ENCODE measurements around the gene CCM2. TPM values are rescaled to one million over a fixed set of nuclear protein-coding genes. Genes with fewer than 3 reads are reported as not detected.
"Not testable (repeated sequence)": the region's sequence is repeated elsewhere in the genome, so short reads cannot be mapped to it uniquely, and the experiment has no call there.

Gene CCM2
- polyA plus RNA-seq, 12 donors, result 33.7 to 43.4 (median 38.3) TPM; not detected in 1

DNA sequence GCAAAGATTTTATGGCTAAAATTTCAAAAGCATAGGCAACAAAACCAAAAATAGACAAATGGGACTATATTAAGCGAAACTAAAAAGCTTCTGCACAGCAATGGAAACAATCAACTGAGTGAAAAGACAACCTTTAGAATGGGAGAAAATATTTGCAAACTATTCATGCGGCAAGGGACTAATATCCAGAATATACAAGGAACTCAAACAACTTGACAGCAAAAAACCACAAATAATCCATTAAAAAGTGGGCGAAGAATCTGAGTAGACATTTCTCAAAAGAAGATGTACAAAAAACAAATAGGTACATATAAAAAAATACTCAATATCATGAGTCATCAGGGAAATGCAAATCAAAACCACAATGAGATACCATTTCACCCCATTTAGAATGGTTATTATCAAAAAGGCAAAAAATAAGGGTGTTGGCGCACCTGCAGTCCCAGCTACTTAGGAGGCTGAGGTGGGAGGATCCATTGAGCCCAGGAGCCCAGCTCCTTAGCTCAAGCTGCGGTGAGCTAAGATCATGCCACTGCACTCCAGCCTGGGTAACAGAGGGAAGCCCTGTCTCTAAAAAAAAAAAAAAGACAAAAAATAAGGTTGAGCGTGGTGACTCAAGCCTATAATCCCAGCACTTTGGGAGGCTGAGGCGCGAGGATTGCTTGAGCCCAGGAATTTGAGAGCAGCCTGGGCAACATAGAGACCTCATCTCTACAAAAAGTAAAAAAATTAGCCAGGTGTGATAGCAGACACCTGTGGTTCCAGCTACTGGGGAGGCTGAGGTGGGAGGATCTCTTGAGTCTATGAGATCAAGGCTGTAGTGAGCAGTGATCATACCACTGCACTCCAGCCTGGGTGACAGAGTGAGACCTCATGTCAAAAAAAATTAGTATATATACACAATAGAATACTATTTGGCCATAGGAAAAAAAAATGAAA, 4.2 kb upstream of the CCM2 start:
- no peak for DNase-seq

DNA sequence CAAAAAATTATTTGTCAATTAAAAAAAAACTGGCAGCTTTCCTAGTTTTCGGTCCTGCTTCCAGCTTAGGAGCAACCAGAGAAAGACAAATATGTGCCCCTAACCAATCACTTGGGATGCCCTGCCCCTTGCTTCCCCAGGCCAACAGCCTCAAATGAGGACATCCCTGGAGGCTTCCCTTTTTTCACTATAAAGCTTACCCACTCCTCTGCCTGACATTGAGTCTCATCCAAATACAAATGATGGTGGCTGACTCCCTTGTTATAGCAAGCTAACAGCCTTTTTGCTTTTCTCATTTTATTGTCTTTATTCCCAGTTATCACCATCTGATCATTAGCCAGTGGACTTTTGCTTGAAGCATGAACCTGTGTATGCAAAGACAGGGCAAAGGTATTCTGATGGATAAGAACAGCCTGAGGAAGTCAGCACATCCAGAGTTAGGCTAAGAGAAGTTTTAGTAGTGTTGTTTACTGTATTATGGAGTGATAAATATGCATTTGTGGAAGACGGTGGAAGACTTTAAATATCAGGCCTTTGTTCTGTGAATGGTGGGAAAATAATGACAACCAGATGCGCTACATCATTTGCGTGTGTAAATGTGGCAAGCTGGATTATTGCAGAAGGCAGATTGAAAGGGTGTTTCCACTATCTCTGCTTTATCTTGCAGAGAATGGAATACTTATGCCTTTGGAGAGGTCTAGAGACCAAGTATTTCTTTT, 1.7 kb upstream of the CCM2 start:
- no peak for DNase-seq

DNA sequence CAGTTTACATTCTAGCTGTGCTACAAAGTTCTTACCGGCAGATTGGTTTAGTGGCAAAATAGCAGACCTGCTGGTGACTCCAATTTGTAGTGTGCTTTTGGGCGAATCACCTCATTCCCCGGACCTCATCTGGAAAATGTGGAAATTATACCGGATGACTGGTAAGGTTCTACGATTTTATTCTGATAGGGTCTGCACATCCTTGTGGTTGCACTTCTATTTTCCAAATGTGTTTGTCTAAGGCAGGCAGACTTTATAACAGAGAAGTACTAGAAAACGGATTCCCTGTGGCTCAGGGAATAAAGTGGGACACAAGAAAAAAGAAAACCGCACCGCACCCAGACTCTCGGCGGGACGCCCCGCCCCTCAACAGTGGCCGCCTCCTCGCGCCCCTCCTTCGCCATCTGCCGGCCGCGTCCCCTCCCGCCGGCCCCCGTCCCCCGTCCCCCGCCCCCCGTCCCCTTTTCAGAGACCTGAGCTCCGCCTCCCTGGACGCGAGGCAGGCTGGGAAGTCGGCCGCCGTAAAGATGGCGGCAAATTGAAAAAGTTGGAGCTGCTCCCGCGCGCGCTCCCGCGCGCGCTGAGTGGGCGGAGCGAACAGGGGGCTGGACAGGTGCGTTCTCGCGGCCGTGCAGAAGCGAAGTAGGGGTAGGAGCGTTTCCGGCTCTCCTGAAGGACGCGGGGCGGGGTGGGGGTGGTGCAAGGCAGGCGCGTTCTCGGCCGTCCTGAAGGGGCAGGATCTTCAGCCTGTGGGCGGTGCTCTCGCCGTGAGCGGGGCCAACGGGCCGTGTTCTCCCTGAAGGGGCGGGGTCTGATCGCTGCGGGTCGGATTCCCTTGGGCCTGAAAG, 532 bp upstream of the CCM2 start:
- DNase-seq, result peak; percentile 99

DNA sequence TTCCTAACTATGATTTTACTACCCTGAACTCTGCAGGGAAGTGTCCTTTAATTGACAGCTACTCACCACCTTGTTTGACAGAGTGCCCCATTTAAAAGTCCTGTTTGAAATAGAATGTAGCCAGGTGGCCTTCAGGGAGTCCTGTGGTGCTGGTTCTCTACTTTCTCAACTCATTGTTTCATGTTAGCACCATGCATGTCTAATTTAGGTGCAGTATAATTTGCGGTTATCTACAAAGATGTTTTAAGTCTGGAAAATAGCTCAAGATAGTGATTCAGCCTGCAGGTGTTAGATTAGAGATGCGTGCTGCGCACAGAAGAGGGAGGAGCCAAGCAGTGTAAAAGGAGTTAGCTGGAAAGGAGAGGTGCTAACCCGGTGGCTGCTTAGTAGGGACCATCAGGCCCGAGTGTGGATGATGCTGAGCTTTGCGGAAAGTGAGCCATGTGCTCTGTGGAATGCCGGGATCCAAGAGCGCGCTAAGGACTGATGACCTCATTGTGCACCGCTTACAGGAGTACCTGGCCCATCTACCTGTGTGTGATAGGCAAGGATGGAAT, 1.2 kb downstream of the CCM2 start:
- no peak for DNase-seq

DNA sequence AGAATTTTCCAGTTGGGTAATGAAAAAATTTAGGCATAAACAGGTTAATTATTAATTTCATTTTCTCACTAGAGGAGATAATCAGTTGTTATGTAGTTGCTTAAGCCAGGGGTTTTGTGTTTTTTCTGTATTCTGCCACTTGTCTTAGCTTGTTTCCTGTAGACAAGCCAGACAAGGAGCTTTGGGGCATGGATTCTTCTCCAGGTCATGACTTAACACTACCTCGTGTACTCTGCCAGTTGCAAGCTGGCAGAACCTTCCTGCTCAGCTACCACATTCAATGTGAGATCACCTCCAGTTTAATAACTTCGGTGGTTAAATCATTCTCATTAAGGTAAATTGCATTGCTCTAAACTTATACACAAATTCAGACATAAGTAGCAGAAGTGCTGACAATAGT, 1.8 kb downstream of the CCM2 start:
- DNase-seq, result no peak

DNA sequence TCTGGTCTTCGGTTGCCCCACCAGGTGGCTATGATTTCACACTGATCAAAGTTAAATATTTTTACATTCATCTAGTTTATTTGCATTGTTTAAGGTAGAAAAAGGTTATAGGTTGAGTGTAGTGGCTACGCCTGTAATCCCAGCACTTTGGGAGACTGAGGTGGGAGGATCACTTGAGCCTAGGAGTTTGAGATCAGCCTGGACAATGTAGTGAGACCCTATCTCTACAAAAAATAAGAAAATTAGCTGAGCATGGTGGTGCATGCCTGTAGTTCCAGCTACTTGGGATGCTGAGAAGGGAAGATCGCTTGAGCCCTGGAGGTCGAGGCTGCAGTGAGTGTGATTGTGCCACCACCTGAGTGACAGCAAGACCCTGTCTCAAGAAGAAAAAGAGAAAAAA, 3.8 kb downstream of the CCM2 start:
- no peak for DNase-seq

DNA sequence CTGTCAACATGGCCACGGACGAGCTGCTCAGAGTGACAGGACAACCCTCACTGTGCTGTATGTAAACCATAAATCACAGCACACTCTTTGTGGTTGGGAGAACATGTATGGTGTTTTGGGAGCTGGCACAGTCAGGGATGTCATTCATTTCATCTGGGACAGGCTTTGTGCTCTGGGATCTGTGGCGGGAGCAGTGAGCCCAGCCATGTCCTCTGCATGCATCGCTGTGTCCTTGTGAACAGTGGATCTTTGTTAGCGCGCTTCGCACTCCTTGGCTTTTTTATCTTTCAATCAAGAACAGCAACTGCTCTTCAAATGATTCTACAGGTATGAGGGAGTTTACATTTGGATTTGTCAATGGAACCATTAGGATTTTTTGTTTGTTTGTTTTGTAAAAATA, 7.1 kb downstream of the CCM2 start:
- no peak for DNase-seq

DNA sequence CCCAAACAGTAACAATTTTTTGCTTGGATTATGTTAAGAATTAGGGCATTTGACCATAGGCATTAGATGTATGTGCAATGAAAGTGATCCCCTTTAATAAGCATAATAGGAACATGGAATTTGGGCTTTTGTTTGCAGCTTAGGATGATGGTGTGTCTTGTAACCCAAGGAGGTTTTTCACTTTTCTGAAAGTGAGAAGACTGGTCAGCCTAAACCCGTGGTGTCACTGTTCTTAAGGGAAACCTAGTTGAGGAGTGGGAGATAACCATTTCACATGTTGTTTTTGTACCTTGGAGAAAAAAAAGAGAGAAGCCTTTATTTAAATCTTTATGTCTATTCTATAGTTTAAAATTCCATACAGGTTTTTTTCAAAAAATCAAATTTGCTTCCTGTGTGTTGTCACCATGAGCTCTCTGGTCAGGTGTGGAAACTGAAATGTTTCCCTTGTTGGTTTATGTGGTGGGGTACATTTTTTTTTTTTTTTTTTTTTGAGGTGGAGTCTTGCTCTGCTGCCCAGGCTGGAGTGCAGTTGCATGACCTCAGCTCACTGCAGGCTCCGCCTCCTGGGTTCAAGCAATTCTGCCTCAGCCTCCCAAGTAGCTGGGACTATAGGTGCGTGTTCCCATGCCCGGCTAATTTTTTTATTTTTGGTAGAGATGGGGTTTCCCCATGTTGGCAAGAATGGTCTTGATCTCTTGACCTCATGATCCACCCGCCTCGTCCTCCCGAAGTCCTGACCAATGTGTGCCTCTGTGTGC, 7.7 kb downstream of the CCM2 start:
- DNase-seq, result no peak

DNA sequence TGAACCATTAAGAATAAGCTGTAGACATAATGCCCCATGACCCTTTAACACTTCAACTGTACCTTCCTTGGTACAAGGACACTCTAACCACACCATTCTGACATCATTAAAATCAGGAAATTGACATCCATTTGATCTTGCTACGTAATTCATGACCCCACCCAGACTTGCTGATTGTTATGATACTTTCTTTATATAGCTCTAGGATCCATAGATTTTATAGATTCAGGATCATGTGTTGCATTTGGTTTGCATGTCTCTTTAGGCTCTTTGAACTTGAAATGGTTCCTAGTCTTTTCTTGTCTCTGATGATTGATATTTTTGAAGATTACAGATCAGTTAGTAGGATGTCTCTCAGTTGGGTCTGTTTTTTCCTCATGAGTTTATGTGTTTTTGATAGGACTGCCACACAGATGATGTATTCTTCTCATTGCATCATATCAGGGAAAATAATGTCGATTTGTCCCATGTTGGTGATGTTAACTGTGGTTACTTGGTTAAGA, 13.5 kb downstream of the CCM2 start:
- DNase-seq, result no peak

DNA sequence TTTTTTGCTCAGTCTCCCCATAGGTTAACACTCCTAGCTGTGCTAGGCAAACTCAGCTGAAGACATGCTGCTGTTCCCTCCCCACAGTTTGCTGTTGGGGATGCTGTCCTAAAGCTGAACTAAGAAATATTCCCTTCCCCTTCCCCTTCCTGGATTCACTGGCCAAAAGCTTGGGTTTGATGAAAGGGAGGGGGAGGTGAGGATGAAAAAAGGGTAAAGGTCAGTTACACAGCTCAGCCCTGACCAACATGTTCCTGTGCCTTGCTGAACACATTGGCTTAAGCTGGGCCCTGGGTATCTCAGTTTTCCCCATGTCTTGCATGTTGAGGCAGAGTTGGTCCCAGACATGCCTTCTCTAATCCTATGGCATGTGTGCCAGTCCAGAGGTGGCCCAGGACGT, 15.3 kb downstream of the CCM2 start:
- DNase-seq, result no peak

DNA sequence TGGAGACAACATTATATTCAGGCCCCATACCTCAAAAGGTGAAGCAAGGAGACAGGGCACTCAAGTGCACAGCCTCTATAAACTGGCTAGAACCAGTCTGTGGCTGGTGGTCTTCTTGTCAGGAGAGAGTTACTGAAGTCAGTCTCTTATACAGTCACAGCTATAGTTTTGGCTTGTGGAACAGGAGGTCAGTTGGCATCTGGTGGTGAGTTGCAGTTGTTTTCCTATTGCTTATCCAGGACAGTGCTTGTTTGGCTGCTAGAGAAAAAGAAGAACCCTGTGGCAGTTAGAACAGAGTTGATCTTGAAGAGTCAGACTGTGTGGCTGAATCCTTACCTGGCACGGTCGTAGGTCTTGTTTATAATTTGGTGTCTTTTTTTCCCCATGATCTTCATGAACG, 17.3 kb downstream of the CCM2 start:
- DNase-seq, result no peak

DNA sequence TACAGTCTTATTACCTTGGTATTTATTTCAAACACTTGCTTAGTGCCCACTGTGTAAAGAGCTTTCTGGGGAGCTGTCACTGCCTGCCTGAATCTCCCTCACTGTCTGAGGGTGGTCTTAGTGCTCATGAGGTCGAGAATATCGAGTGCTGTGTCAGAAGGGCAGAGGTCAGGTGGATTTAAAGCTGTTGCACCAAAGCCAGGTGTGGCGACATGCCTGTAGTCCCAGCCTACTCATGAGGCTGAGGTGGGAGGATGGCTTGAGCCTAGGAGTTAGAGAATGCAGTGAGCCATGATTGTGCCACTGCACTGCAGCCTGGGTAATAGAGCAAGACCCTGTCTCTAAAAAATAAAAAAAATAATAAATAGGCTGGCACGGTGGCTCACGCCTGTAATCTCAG, 20.9 kb downstream of the CCM2 start:
- no peak for DNase-seq

DNA sequence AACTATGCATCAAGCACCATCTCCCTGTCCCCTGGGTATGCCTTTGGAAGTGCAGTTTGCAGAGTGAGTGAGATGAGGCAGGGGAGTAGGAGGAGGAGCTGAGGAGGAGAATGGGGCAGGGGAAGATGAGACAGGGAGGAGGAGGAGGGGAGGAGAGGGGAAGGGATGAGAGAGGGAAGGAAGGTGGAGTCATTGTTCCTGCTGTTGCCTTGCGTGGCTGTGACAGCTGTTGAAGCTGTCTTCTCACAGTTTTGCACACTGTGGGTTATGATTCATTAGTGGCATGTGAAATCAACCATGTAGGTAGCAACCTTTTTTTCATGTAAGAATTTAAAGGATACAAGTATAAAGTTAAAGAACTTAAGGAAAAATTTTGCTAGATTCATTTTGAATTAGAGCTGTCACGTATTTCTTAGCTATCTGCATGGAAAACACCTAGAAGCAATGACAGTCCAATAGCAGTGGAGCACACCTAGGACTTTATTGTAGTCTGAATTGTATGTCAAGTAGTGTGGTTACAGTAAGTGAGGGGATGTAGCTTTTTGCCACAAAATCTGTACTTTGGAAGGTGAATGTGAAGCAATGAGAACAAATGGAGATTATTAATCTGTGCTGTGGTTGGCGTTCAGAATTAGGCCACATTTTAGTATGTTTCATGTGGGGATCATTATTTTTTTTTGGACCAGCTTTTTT, 21.7 kb downstream of the CCM2 start:
- DNase-seq, result no peak

DNA sequence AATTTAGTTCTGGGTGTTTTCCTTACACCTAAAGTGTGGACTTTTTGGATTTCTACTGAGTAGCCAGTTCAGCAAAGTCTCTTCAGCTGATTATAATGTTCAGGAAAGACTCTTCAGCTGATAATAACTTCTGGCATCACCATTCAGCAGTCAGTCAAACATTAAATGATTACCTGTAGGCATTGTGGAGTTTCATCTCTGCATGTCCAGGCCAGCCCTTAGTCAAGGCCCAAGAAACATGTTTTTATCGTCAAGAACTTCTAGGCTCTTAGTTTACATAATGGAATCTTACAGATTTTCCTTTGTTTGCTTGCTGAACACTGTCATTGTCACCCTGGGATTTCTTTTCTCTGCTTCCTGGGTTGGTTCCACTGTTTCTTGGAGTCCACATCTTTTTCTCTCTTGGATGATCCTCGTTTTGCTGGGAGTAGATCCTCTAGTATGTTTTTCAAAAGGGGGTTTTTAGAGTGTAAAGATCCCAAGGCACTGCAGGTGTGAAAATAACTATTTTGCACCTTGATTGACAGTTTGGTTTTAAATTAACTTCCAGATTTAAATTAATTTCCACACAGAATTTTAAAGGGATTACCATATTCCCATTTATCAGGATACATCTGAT, 24.2 kb downstream of the CCM2 start:
- no peak for DNase-seq

DNA sequence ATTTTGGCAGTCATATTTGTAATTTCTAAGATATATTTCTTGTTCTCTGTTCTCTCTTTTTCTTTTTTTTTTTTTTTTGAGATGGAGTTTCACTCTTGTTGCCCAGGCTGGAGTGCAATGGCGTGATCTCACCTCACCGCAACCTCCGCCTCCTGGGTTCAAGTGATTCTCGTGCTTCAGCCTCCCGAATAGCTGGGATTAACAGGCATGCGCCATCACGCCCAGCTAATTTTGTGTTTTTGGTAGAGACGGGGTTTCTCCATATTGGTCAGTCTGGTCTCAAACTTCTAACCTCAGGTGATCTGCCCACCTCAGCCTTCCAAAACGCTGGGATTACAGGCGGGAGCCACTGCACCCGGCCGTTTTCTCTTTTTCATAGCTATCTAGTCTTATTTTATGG, 25.5 kb downstream of the CCM2 start:
- not testable (repeated sequence) for DNase-seq

DNA sequence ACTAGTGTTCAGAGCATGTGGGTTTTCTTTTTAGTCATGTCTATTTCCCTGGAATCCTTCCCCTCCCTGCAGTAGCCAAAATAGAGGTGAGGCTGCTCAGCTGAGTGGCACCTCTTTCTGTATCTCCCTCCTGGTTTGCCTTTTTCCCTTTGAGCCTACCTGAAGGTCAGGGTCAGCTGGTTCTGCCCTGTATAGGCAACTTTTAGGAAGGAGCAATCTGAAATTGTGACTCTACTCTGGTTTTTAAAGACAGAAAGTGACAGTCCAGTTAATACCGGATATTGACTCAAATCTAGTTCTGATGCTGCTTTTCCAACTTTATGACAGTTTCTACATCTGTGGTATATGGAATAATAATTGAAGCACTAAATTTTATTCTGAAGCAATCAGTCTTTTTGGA, 26.0 kb downstream of the CCM2 start:
- no peak for DNase-seq

DNA sequence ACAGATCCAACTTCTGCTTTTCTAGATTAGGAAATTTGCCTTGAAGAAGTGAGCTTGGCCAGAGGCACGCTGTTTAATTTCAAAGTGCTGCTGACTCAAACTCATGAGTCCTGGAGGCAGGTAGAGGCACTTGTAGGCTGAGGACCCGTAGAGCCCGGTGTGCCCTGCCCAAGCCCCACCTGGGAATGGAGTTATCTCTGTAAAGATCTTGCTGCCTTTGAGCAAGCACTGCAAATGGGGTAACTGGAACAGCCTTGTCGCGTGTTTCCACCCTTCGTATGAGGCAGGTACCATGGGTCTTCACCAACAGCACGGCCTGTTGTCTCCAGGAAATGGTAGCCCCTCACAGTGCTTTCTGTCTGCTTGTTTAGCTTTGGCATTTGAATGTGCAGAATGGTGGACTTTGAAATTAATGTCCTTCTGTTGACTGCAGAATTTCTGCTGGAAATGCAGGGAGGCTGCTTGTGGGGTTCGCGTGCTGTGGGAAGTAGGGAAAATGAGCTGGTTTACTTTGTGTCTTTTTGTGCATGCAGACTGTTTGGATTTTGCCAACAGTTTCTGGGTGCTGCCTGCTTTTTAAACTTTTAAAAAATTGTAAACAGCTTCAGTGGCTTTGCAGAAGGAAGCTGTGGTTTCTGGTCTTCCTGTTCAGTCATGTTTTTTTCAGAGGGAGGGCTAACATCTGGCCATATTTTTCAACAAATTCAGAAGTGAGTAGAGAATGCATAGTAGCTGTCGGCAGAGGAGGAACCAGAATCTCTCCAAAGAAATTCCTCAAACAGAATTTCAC, 27.2 kb downstream of the CCM2 start:
- no peak for DNase-seq

DNA sequence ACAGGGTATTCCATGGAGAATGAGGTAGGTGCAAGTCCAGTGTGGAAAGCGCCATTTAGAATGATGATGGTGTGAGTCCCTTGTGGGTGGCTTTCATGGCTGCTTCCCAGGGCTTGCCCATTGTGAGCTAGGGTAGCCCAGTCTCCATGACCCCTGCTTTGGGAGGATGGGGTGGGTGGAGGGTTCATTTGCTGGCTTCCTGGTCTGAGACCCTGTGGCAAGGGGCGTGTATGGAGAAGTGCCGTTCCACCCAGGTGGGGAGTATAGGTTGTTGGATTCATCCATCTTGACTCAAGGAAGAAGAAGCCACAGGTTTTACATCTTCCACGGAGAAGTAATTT, 27.7 kb downstream of the CCM2 start:
- no peak for DNase-seq
